IMR-90 (cell line): ENCODE measurements around the gene OR2AJ1. TPM values are rescaled to one million over a fixed set of nuclear protein-coding genes. Genes with fewer than 3 reads are reported as not detected.

Source experiments
- ATAC-seq: fragments of 200-7000 bp; cut with Tn5 transposase; 2 replicates; pipeline ENCODE4 v1.9.1; 2020; ENCODE audit warnings: low read depth, mild to moderate bottlenecking, moderate library complexity
- BruUV-seq: library from RNA; stranded (reverse); fragments of 400-500 nt; replicated peaks from 2 replicates; lab custom pipeline; 2021; lab: Mats Ljungman, UMichigan
- CTCF ChIA-PET: fragments of 300-600 bp; formaldehyde crosslinking; extraction: SDS; loops from one replicate; lab custom pipeline; 2021; ENCODE audit warnings: antibody characterized with exemption; lab: Yijun Ruan, JAX
- POLR2A ChIA-PET: fragments of 300-600 bp; sonication (Branson Sonifier 250); formaldehyde crosslinking; loops from one replicate; lab custom pipeline; 2022; ENCODE audit warnings: antibody characterized with exemption; ENCODE audit not compliant: unreplicated experiment; lab: Charles Lee
- DNase-seq: peaks from one replicate; pipeline ENCODE4 v3.0.0; 2013
- H2AFZ ChIP-seq: replicated peaks from 2 replicates; pipeline ENCODE3; 2013; ENCODE audit warnings: low read length, mild to moderate bottlenecking; ENCODE audit not compliant: poor library complexity
- H2AK5ac ChIP-seq: 2 replicates; pipeline ENCODE4 v1.6.1; 2013; ENCODE audit warnings: low read depth, low read length, inconsistent platforms
- H2AK9ac ChIP-seq: replicated peaks from 2 replicates; pipeline ENCODE3; 2013; ENCODE audit warnings: mild to moderate bottlenecking, low read depth, low read length, moderate library complexity; ENCODE audit not compliant: poor library complexity
- H2BK120ac ChIP-seq: 2 replicates; pipeline ENCODE4 v1.6.1; 2013; ENCODE audit warnings: low read depth, low read length, inconsistent platforms
- H2BK15ac ChIP-seq: 3 replicates; pipeline ENCODE4 v1.6.1; 2013; ENCODE audit warnings: low read depth, low read length, inconsistent platforms
- H2BK20ac ChIP-seq: 2 replicates; pipeline ENCODE4 v1.6.1; 2013; ENCODE audit warnings: low read depth, mild to moderate bottlenecking, inconsistent platforms, low read length, moderate library complexity
- H2BK5ac ChIP-seq: 2 replicates; pipeline ENCODE4 v1.6.1; 2013; ENCODE audit warnings: mild to moderate bottlenecking, low read depth, low read length, inconsistent platforms; ENCODE audit not compliant: poor library complexity, severe bottlenecking
- H3K14ac ChIP-seq: replicated peaks from 2 replicates; pipeline ENCODE4 v1.6.1; 2013; ENCODE audit warnings: low read depth, low read length, inconsistent platforms
- H3K18ac ChIP-seq: 2 replicates; pipeline ENCODE4 v1.6.1; 2013; ENCODE audit warnings: low read depth, low read length, control low read depth
- H3K23ac ChIP-seq: 2 replicates; pipeline ENCODE4 v1.6.1; 2013; ENCODE audit warnings: low read depth, low read length, inconsistent platforms
- H3K27ac ChIP-seq: 2 replicates; pipeline ENCODE4 v1.5.1; 2013; ENCODE audit warnings: mild to moderate bottlenecking, control low read depth, low read length; ENCODE audit not compliant: insufficient read depth
- H3K27me3 ChIP-seq: 2 replicates; pipeline ENCODE4 v1.6.1; 2013; ENCODE audit warnings: low read length; ENCODE audit not compliant: control insufficient read depth, insufficient read depth
- H3K36me3 ChIP-seq: 2 replicates; pipeline ENCODE4 v1.6.1; 2013; ENCODE audit warnings: low read length, mixed read lengths; ENCODE audit not compliant: control insufficient read depth, insufficient read depth
- H3K4ac ChIP-seq: 2 replicates; pipeline ENCODE4 v1.6.1; 2013; ENCODE audit warnings: low read depth, low read length, inconsistent platforms
- H3K4me1 ChIP-seq: 2 replicates; pipeline ENCODE4 v1.6.1; 2013; ENCODE audit warnings: low read length, mixed read lengths; ENCODE audit not compliant: control insufficient read depth, insufficient read depth
- H3K4me2 ChIP-seq: 2 replicates; pipeline ENCODE4 v1.6.1; 2013; ENCODE audit warnings: low read depth, mild to moderate bottlenecking, control low read depth, low read length, moderate library complexity
- H3K4me3 ChIP-seq: 2 replicates; pipeline ENCODE4 v1.5.1; 2013; ENCODE audit warnings: low read depth, mild to moderate bottlenecking, control low read depth, low read length, moderate library complexity; ENCODE audit not compliant: insufficient read depth
- H3K56ac ChIP-seq: 2 replicates; pipeline ENCODE4 v1.6.1; 2013; ENCODE audit warnings: low read length, inconsistent platforms; ENCODE audit not compliant: insufficient read depth; ENCODE audit errors: extremely low read depth
- H3K79me1 ChIP-seq, 2 experiments: 2 replicates each; pipeline ENCODE4 v1.6.1; 2013; ENCODE audit warnings: low read length in 2 of 2, inconsistent platforms in 1 of 2, low read depth in 1 of 2
- H3K9ac ChIP-seq: 2 replicates; pipeline ENCODE4 v1.6.1; 2013; ENCODE audit warnings: low read depth, low read length, control low read depth
- H3K9me1 ChIP-seq: 2 replicates; pipeline ENCODE4 v1.6.1; 2013; ENCODE audit warnings: low read length, inconsistent platforms; ENCODE audit not compliant: insufficient read depth
- H3K9me3 ChIP-seq: 2 replicates; pipeline ENCODE4 v1.6.1; 2013; ENCODE audit warnings: low read length; ENCODE audit not compliant: control insufficient read depth, insufficient read depth
- H4K20me1 ChIP-seq: 2 replicates; pipeline ENCODE4 v1.6.1; 2013; ENCODE audit warnings: low read length, inconsistent platforms; ENCODE audit not compliant: insufficient read depth
- H4K5ac ChIP-seq: 2 replicates; pipeline ENCODE4 v1.6.1; 2013; ENCODE audit warnings: mild to moderate bottlenecking, low read depth, low read length, control low read depth
- H4K8ac ChIP-seq, 2 experiments: 2 replicates each; pipeline ENCODE4 v1.6.1; 2013; ENCODE audit warnings: low read depth in 2 of 2, low read length in 2 of 2, control low read depth in 1 of 2, inconsistent platforms in 1 of 2
- H4K91ac ChIP-seq: 2 replicates; pipeline ENCODE4 v1.6.1; 2013; ENCODE audit warnings: low read depth, low read length, inconsistent platforms; ENCODE audit not compliant: insufficient read depth
- BHLHE40 ChIP-seq: fragments of 150-350 bp; IDR thresholded peaks from 2 replicates; pipeline ENCODE4 v1.6.1; 2016; ENCODE audit warnings: mild to moderate bottlenecking, low read depth, low read length
- CEBPB ChIP-seq: IDR thresholded peaks from 2 replicates; pipeline ENCODE4 v1.6.1; 2012; ENCODE audit warnings: low read depth, low read length, improper control_type of control experiment
- CHD1 ChIP-seq: IDR thresholded peaks from 2 replicates; pipeline ENCODE4 v1.6.1; 2012; ENCODE audit warnings: low read depth, low read length, improper control_type of control experiment
- CTCF ChIP-seq: conservative IDR thresholded peaks from 2 replicates; pipeline ENCODE4 v1.5.1; 2012; ENCODE audit warnings: mild to moderate bottlenecking, low read depth, low read length, improper control_type of control experiment
- ELK1 ChIP-seq: fragments of 150-350 bp; IDR thresholded peaks from 2 replicates; pipeline ENCODE4 v1.6.1; 2016; ENCODE audit warnings: low read depth, mild to moderate bottlenecking, low read length, moderate library complexity, borderline replicate concordance
- FOS ChIP-seq: fragments of 150-350 bp; IDR thresholded peaks from 2 replicates; pipeline ENCODE4 v1.6.1; 2016; ENCODE audit warnings: low read depth, low read length
- MAFK ChIP-seq: IDR thresholded peaks from 2 replicates; pipeline ENCODE4 v1.6.1; 2012; ENCODE audit warnings: low read depth, low read length, improper control_type of control experiment
- MAZ ChIP-seq: IDR thresholded peaks from 2 replicates; pipeline ENCODE4 v1.6.1; 2012; ENCODE audit warnings: low read depth, mild to moderate bottlenecking, low read length, improper control_type of control experiment, moderate library complexity, borderline replicate concordance
- MXI1 ChIP-seq: IDR thresholded peaks from 2 replicates; pipeline ENCODE4 v1.6.1; 2012; ENCODE audit warnings: low read depth, mild to moderate bottlenecking, low read length, moderate library complexity, borderline replicate concordance
- NFE2L2 ChIP-seq: fragments of 150-350 bp; IDR thresholded peaks from 2 replicates; pipeline ENCODE4 v1.6.1; 2016; ENCODE audit warnings: low read depth, mild to moderate bottlenecking, low read length
- POLR2A ChIP-seq: IDR thresholded peaks from 2 replicates; pipeline ENCODE4 v1.6.1; 2012; ENCODE audit warnings: mild to moderate bottlenecking, low read depth, low read length
- RAD21 ChIP-seq: IDR thresholded peaks from 2 replicates; pipeline ENCODE4 v1.6.1; 2012; ENCODE audit warnings: low read length, improper control_type of control experiment
- RCOR1 ChIP-seq: IDR thresholded peaks from 2 replicates; pipeline ENCODE4 v1.6.1; 2012; ENCODE audit warnings: mild to moderate bottlenecking, low read length, improper control_type of control experiment; ENCODE audit not compliant: insufficient replicate concordance
- RFX5 ChIP-seq: IDR thresholded peaks from 2 replicates; pipeline ENCODE4 v1.8.0; 2012; ENCODE audit warnings: low read depth, mild to moderate bottlenecking, low read length, moderate library complexity
- SMC3 ChIP-seq: fragments of 150-350 bp; IDR thresholded peaks from 2 replicates; pipeline ENCODE4 v1.6.1; 2016; ENCODE audit warnings: low read depth, mild to moderate bottlenecking, antibody characterized with exemption, low read length, moderate library complexity
- USF2 ChIP-seq: fragments of 150-350 bp; IDR thresholded peaks from 2 replicates; pipeline ENCODE4 v1.6.1; 2017; ENCODE audit warnings: mild to moderate bottlenecking, antibody characterized with exemption, low read length, low read depth
- WGBS, 2 experiments: methylation state at CpG; one replicate each; pipeline versions ENCODE4 v1.1.5 to v1.1.7; 2013; ENCODE audit warnings: missing lambda C conversion rate in 2 of 2; ENCODE audit not compliant: insufficient read length in 1 of 2; ENCODE audit errors: extremely low coverage in 2 of 2; 5-methylcytosine and 5-hydroxymethylcytosine counted together
- dilution Hi-C: fragments of 300-500 bp; cut with HindIII; formaldehyde crosslinking; loops from one replicate; pipeline ENCODE4 v1.14.3; 2018; ENCODE audit warnings: low sequenced_read_pairs; ENCODE audit not compliant: unreplicated experiment
- in situ Hi-C: fragments of 300-500 bp; cut with MboI; formaldehyde crosslinking; loops from 3 replicates; pipeline ENCODE4 v1.14.3; 2019; ENCODE audit warnings: low sequenced_read_pairs, inconsistent platforms, mixed read lengths
- intact Hi-C: fragments of 100-400 bp; cut with micrococcal nuclease; formaldehyde crosslinking; loops from 2 replicates; pipeline ENCODE4 v1.10.0; 2022
- polyA plus RNA-seq, 3 experiments: library from polyadenylated mRNA; depleted of rRNA; stranded (reverse); fragments of >200 nt; gene quantifications; 2 replicates each; pipeline ENCODE4 v1.2.3, GENCODE V29; 2012; ENCODE audit warnings: low replicate concordance in 1 of 3
- total RNA-seq: library from RNA; depleted of rRNA; stranded (reverse); fragments of >200 nt; gene quantifications from 2 replicates; pipeline ENCODE4 v1.2.3, GENCODE V29; 2012

The OR2AJ1 gene
- total and polyA plus RNA-seq, 2 of the 4 experiments (the other 2 are of a cell fraction): not detected

- Histone ChIP-seq H3K4ac (no peak within 1 kb of the TSS), H3K4me3 (no peak within 1 kb of the TSS), H2BK120ac (no peak within 1 kb of the TSS), H3K9me3 (peaks cover 5% of the 10 kb centered on the region; the same call in 1 of the 2 replicates), H3K23ac (no peak within 1 kb of the TSS), H3K27ac (no peak within 1 kb of the TSS), H3K27me3 (no peaks in the 10 kb centered on the region), H3K18ac (no peak within 1 kb of the TSS), H3K56ac (no peak within 1 kb of the TSS), H2AK5ac (no peak within 1 kb of the TSS), H4K91ac (no peak within 1 kb of the TSS), H3K9ac (no peak within 1 kb of the TSS), H3K9me1 (no peaks in the 10 kb centered on the region), H3K79me1 (no peaks in the 10 kb centered on the region), H2AK9ac (no peak within 1 kb of the TSS), H3K36me3 (no peaks in the 10 kb centered on the region), H4K8ac (no peak within 1 kb of the TSS), H3K14ac (no peak within 1 kb of the TSS), H2BK20ac (no peak within 1 kb of the TSS), H4K5ac (no peak within 1 kb of the TSS), H2BK5ac (no peak within 1 kb of the TSS), H4K20me1 (no peaks in the 10 kb centered on the region), H2AFZ (no peak within 1 kb of the TSS), H3K4me1 (no peaks in the 10 kb centered on the region), H2BK15ac (no peak within 1 kb of the TSS), H3K4me2 (no peak within 1 kb of the TSS)
- dilution Hi-C loops: no loop called here
- POLR2A ChIA-PET: no interaction called here
- in situ Hi-C loops: no loop called here
- no peak for ATAC-seq
- no peak for DNase-seq
- TF ChIP-seq POLR2A (no peak), MAZ (no peak), ELK1 (no peak), SMC3 (no peak), RFX5 (no peak), MAFK (no peak), NFE2L2 (no peak), RAD21 (no peak), CEBPB (no peak), FOS (no peak), CTCF (no peak), MXI1 (no peak), BHLHE40 (no peak), CHD1 (no peak), RCOR1 (no peak), USF2 (no peak)
- BruUV-seq: no TSS peak
- no CpG with 5 or more reads among the region's 2 CpGs for WGBS, 2 experiments
- intact Hi-C loops: no loop called here
- CTCF ChIA-PET: no interaction called here
These were observed 29.5 kb upstream of the OR2AJ1 start, which contains the start of gene OR2W3 for GRCh38 chr1:247895163-247895637. Gene OR2W3 (plus strand): TSS chr1:247895587. CDS start chr1:247895587, 0 bp downstream.
